Thoracic aorta (tissue), 2 donors: ENCODE data around the gene CAMSAP1. TPM values are rescaled to one million over a fixed set of nuclear protein-coding genes. Genes with fewer than 3 reads are reported as not detected.

ENCODE experiments used
- ATAC-seq: fragments of 150-250 bp; one replicate; pipeline ENCODE4 v1.8.0; 2017; ENCODE audit warnings: low read depth; ENCODE audit not compliant: insufficient number of reproducible peaks, low FRiP score
- DNase-seq: peaks from one replicate; pipeline ENCODE4 v3.0.0-alpha.2; 2020; ENCODE audit warnings: low spot score
- H3K27ac ChIP-seq, 2 donors: fragments of 200-600 bp; sonication (generic); 1 replicate in 1 of 2; 2 replicates in 1 of 2; pipeline ENCODE4 v1.5.1; 2016; ENCODE audit warnings: mild to moderate bottlenecking in 2 of 2, moderate library complexity in 2 of 2
- H3K27me3 ChIP-seq: fragments of 200-600 bp; sonication (generic); replicated peaks from 2 replicates; pipeline ENCODE4 v1.6.0; 2016; ENCODE audit warnings: mild to moderate bottlenecking; ENCODE audit not compliant: insufficient read depth
- H3K36me3 ChIP-seq: fragments of 200-600 bp; sonication (generic); one replicate; pipeline ENCODE4 v1.5.1; 2016
- H3K4me1 ChIP-seq, 2 donors: fragments of 200-600 bp; sonication (generic); 1 replicate in 1 of 2; 2 replicates in 1 of 2; pipeline versions ENCODE4 v1.5.1 to v1.6.0; 2016; ENCODE audit warnings: low read depth in 2 of 2, mild to moderate bottlenecking in 1 of 2; ENCODE audit not compliant: control insufficient read depth in 1 of 2
- H3K4me3 ChIP-seq: fragments of 200-600 bp; sonication (generic); 2 replicates; pipeline ENCODE4 v1.5.1; 2016; ENCODE audit warnings: mild to moderate bottlenecking
- H3K9me3 ChIP-seq: fragments of 200-600 bp; sonication (generic); 2 replicates; pipeline ENCODE4 v1.5.1; 2016
- CTCF ChIP-seq: fragments of 200-600 bp; sonication (generic); IDR thresholded peaks from one replicate; pipeline ENCODE4 v1.5.1; 2019; ENCODE audit warnings: antibody characterized with exemption
- total RNA-seq, 2 donors: library from RNA; depleted of rRNA; stranded (reverse); fragments of >200 nt; gene quantifications; one replicate each; pipeline versions ENCODE4 v1.1.0 to v1.2.3, GENCODE V29; 2016

CAMSAP1 gene
- total RNA-seq, 2 donors from 2014 or later = 19.1 to 20.2 TPM

DNA sequence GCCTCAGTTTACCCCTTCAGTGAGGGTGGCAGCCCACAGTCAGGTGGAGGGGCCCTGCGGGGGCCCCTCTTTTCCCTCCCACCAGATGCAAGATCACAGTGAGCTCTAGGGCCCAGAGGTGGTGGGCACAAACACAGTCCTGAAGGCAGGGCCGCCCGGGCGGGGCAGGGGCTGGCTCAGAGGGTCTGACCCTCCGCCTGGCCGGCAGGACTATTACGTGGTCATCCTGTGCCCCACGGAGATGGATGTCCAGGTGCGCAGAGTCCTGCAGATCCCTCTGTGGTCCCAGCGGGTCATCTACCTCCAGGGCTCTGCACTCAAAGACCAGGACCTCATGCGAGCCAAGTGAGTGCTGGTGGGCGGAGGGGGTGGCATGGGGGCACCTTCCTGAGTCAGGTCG is 141.9 kb downstream of the CAMSAP1 start:
- Histone ChIP-seq H3K9me3 (peaks cover 17% of the 10 kb centered on the region), H3K4me1 (no peaks in the 10 kb centered on the region), H3K4me3 (no peak overlapping the region), H3K27ac (no peak overlapping the region), H3K27me3 (no peaks in the 10 kb centered on the region), H3K36me3 (no peaks in the 10 kb centered on the region)
- no peak for ATAC-seq
- TF ChIP-seq CTCF = no peak
- DNase-seq = no peak

- no peak for DNase-seq
- no peaks in the 10 kb centered on the region for H3K4me1 ChIP-seq
- no peak overlapping the region for H3K4me3 ChIP-seq
- no peak for TF ChIP-seq CTCF
- H3K9me3 ChIP-seq = peaks cover 17% of the 10 kb centered on the region
- no peak for ATAC-seq
- H3K36me3 ChIP-seq = no peaks in the 10 kb centered on the region
- H3K27ac ChIP-seq = no peak overlapping the region
- H3K27me3 ChIP-seq = no peaks in the 10 kb centered on the region
Measured at GRCh38 chr9:135764731-135765130, 142.6 kb downstream of the CAMSAP1 start.

- no peak for DNase-seq
- no peak overlapping the region for H3K27ac ChIP-seq
- ATAC-seq = no peak
- H3K4me1 ChIP-seq = no peaks in the 10 kb centered on the region
- H3K36me3 ChIP-seq = no peaks in the 10 kb centered on the region
- no peak for TF ChIP-seq CTCF
- H3K27me3 ChIP-seq = no peaks in the 10 kb centered on the region
- no peak overlapping the region for H3K4me3 ChIP-seq
- peaks cover 17% of the 10 kb centered on the region for H3K9me3 ChIP-seq
Measured at GRCh38 chr9:135763716-135764446, 143.5 kb downstream of the CAMSAP1 start.

DNA sequence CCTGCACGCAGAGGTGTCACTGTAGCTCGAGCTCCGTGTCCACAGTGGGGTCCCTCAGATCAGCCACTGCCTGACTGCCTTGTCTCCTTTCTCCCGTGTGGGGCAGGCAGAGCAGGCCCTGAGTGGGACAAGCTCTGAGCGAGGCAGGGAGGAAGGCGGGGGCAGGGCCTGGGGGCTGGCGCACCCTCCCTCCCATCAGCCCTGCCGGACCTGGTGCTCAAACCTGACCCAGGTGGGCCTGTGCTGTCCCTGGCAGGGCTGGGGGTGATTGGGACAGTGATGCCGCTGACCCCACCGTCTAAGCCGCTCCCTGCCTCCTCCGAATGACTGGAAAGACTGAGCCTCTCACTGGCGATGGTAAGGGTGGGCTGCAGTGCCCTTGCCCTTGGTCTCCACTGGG is 144.4 kb downstream of the CAMSAP1 start:
- Histone ChIP-seq H3K27ac (no peak overlapping the region), H3K4me1 (no peaks in the 10 kb centered on the region), H3K4me3 (no peak overlapping the region), H3K36me3 (no peaks in the 10 kb centered on the region), H3K9me3 (peaks cover 17% of the 10 kb centered on the region), H3K27me3 (no peaks in the 10 kb centered on the region)
- no peak for TF ChIP-seq CTCF
- DNase-seq = no peak
- no peak for ATAC-seq

GRCh38 chr9:135761845-135762168 is 145.5 kb downstream of the CAMSAP1 start:
- no peak for TF ChIP-seq CTCF
- Histone ChIP-seq H3K27me3 (no peaks in the 10 kb centered on the region), H3K36me3 (no peaks in the 10 kb centered on the region), H3K27ac (no peak overlapping the region), H3K4me1 (no peaks in the 10 kb centered on the region), H3K9me3 (peaks cover 17% of the 10 kb centered on the region), H3K4me3 (no peak overlapping the region)
- ATAC-seq (no peak), DNase-seq (no peak)
